ENCODE results near the gene NOP9.

DNA sequence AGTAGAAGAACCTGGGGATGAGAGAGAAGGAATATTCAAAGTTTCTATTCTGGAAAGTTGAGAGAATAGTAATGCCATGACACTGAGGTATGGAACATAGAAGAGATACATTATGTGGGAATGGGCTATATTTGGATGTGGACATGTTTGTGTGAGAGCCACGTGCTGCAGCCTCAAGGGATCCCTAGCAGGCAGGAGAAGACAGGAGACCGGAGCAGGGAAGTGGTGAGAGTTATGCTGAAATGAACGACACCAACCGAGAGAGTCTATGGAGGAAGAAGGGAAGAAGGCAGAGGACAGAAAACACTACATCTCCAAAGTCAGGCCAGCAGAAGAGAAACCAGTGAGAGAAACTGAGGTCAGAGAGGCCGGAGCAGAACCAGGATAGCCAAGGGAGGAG, 50.1 kb downstream of the NOP9 start:
- TF ChIP-seq SPI1 (IDR thresholded peaks at IDR 0.05; ENCODE audit: low read depth, low read length) (no peak), POLR2A (IDR thresholded peaks at IDR 0.05; ENCODE audit: low read depth, low read length) (no peak)

Measured in GM12891 (cell line).